HG03571 (cell line): ENCODE results near the gene ETV3.

Source experiments
- ATAC-seq: cut with Tn5 transposase; IDR thresholded peaks from one replicate; pipeline ENCODE4 v1.9.1; 2021; ENCODE audit not compliant: unreplicated experiment

ETV3 gene

GRCh38 chr1:157140063-157140588 lies 1.9 kb upstream of the ETV3 start:
- no peak for ATAC-seq

GRCh38 chr1:157139052-157139715 lies 989 bp upstream of the ETV3 start:
- ATAC-seq = no peak

- ATAC-seq = no peak
These were observed 581 bp downstream of the ETV3 start for GRCh38 chr1:157137408-157138219.

- no peak for ATAC-seq
These were observed 1.2 kb downstream of the ETV3 start for GRCh38 chr1:157137046-157137407.

GRCh38 chr1:157136133-157136532 lies 2.1 kb downstream of the ETV3 start:
- no peak for ATAC-seq

- no peak for ATAC-seq
These were observed 2.5 kb downstream of the ETV3 start for GRCh38 chr1:157135646-157136045.

- ATAC-seq = no peak
These were observed 3.1 kb downstream of the ETV3 start for GRCh38 chr1:157135070-157135469.

- no peak for ATAC-seq
These were observed 3.8 kb downstream of the ETV3 start for GRCh38 chr1:157134442-157134841.

GRCh38 chr1:157133426-157133825 lies 4.8 kb downstream of the ETV3 start:
- ATAC-seq = no peak

- ATAC-seq = no peak
These were observed 5.5 kb downstream of the ETV3 start for GRCh38 chr1:157132616-157133167.

GRCh38 chr1:157132111-157132510 lies 6.1 kb downstream of the ETV3 start:
- no peak for ATAC-seq

GRCh38 chr1:157131281-157131680 lies 6.9 kb downstream of the ETV3 start:
- ATAC-seq = no peak

- no peak for ATAC-seq
These were observed 13.3 kb downstream of the ETV3 start for GRCh38 chr1:157124855-157125254.

- ATAC-seq = no peak
These were observed 18.7 kb downstream of the ETV3 start for GRCh38 chr1:157119448-157119847.

GRCh38 chr1:157119008-157119407 lies 19.2 kb downstream of the ETV3 start:
- ATAC-seq = no peak

- no peak for ATAC-seq
These were observed 20.6 kb downstream of the ETV3 start for GRCh38 chr1:157117527-157118057.

GRCh38 chr1:157116737-157117103 lies 21.5 kb downstream of the ETV3 start:
- no peak for ATAC-seq

GRCh38 chr1:157115851-157116736 lies 22.1 kb downstream of the ETV3 start:
- ATAC-seq = no peak

- no peak for ATAC-seq
These were observed 22.8 kb downstream of the ETV3 start for GRCh38 chr1:157115429-157115838.

GRCh38 chr1:157114183-157115121 lies 23.7 kb downstream of the ETV3 start:
- no peak for ATAC-seq
